SK-N-SH (cell line): Measurements from ENCODE around the gene ADGRL3. TPM values are rescaled to one million over a fixed set of nuclear protein-coding genes. Genes with fewer than 3 reads are reported as not detected.

Experiments used
- CTCF ChIA-PET: fragments of 300-600, 350-600 bp; formaldehyde crosslinking; extraction: SDS; loops from one replicate; lab custom pipeline; 2021; lab: Yijun Ruan, JAX
- POLR2A ChIA-PET: fragments of 350-600 bp; sonication (Branson Sonifier 250); formaldehyde crosslinking; extraction: SDS; loops from one replicate; lab custom pipeline; 2020; ENCODE audit warnings: antibody characterized with exemption, inconsistent platforms; lab: Yijun Ruan, JAX
- DNase-seq: peaks from one replicate; pipeline ENCODE4 v3.0.0; 2012
- H2AFZ ChIP-seq: fragments of 200-600 bp; sonication (generic); 2 replicates; pipeline ENCODE4 v1.8.1; 2016; ENCODE audit warnings: antibody characterized with exemption, mild to moderate bottlenecking, low read depth
- H3F3A ChIP-seq: fragments of 200-600 bp; sonication (generic); replicated peaks from 2 replicates; pipeline ENCODE3; 2016; ENCODE audit warnings: antibody characterized with exemption, mild to moderate bottlenecking; ENCODE audit not compliant: insufficient read depth
- H3K27ac ChIP-seq, 2 experiments: fragments of 200-500 bp in 1 of 2; fragments of 200-600 bp in 1 of 2; sonication (Bioruptor generic) in 1 of 2; sonication (generic), shearing (Covaris generic) in 1 of 2; 2 replicates each; pipeline versions ENCODE4 v1.5.1 to v1.6.1; 2014 to 2016; ENCODE audit warnings: low read depth in 2 of 2, inconsistent platforms in 1 of 2, low read length in 1 of 2, mild to moderate bottlenecking in 1 of 2, mixed read lengths in 1 of 2
- H3K27me3 ChIP-seq: fragments of 200-600 bp; sonication (generic), shearing (Covaris generic); 2 replicates; pipeline ENCODE4 v1.6.1; 2016; ENCODE audit warnings: mixed run types; ENCODE audit not compliant: insufficient read depth
- H3K36me3 ChIP-seq, 2 experiments: fragments of 200-500 bp in 1 of 2; fragments of 200-600 bp in 1 of 2; sonication (Bioruptor generic) in 1 of 2; sonication (generic) in 1 of 2; replicated peaks in 1 of 2; 2 replicates each; pipeline versions ENCODE3 to v1.5.1; 2014 to 2016; ENCODE audit warnings: low read length in 1 of 2, mild to moderate bottlenecking in 1 of 2; ENCODE audit not compliant: insufficient read depth in 2 of 2, control insufficient read depth in 1 of 2
- H3K4me1 ChIP-seq, 2 experiments: fragments of 200-500 bp in 1 of 2; fragments of 200-600 bp in 1 of 2; sonication (Bioruptor generic) in 1 of 2; sonication (generic), shearing (Covaris generic) in 1 of 2; 2 replicates each; pipeline versions ENCODE4 v1.5.1 to v1.6.1; 2014 to 2016; ENCODE audit warnings: low read depth in 1 of 2, low read length in 1 of 2, mixed run types in 1 of 2; ENCODE audit not compliant: insufficient read depth in 2 of 2, control insufficient read depth in 1 of 2
- H3K4me2 ChIP-seq: fragments of 200-600 bp; sonication (generic), shearing (Covaris generic); 2 replicates; pipeline ENCODE4 v1.6.1; 2017; ENCODE audit warnings: mixed run types
- H3K4me3 ChIP-seq, 2 experiments: fragments of 200-500 bp in 1 of 2; fragments of 200-600 bp in 1 of 2; sonication (Bioruptor generic) in 1 of 2; sonication (generic), shearing (Covaris generic) in 1 of 2; 2 replicates each; pipeline versions ENCODE4 v1.5.1 to v1.8.1; 2014 to 2016; ENCODE audit warnings: low read depth in 2 of 2, inconsistent platforms in 1 of 2, low read length in 1 of 2, mild to moderate bottlenecking in 1 of 2, mixed read lengths in 1 of 2, moderate library complexity in 1 of 2
- H3K79me2 ChIP-seq: fragments of 200-600 bp; sonication (generic); 2 replicates; pipeline ENCODE4 v1.8.1; 2017; ENCODE audit warnings: mild to moderate bottlenecking; ENCODE audit not compliant: insufficient read depth
- H3K9ac ChIP-seq: fragments of 200-600 bp; sonication (generic); 2 replicates; pipeline ENCODE4 v1.6.1; 2017; ENCODE audit warnings: mixed run types
- H3K9me2 ChIP-seq: fragments of 200-600 bp; sonication (generic); 2 replicates; pipeline ENCODE4 v1.6.1; 2017; ENCODE audit warnings: mixed run types
- H3K9me3 ChIP-seq: fragments of 200-600 bp; sonication (generic); 2 replicates; pipeline ENCODE4 v1.6.1; 2017; ENCODE audit warnings: mixed run types, mild to moderate bottlenecking, moderate library complexity
- H4K20me1 ChIP-seq: fragments of 200-600 bp; sonication (generic); 2 replicates; pipeline ENCODE4 v1.6.1; 2017; ENCODE audit warnings: mild to moderate bottlenecking, mixed run types; ENCODE audit not compliant: insufficient read depth
- EZH2phosphoT487 ChIP-seq: fragments of 200-600 bp; sonication (generic); IDR thresholded peaks from 2 replicates; pipeline ENCODE4 v1.6.1; 2017; ENCODE audit warnings: low read depth, mixed run types, mild to moderate bottlenecking, antibody characterized with exemption, moderate library complexity, borderline replicate concordance
- FOSL2 ChIP-seq: IDR thresholded peaks from 2 replicates; pipeline ENCODE4 v1.4.0; 2012; ENCODE audit warnings: low read depth, mild to moderate bottlenecking, moderate library complexity, borderline replicate concordance
- FOXJ3 ChIP-seq: sonication (generic); formaldehyde crosslinking; IDR thresholded peaks from 2 replicates; pipeline ENCODE4 v1.5.1; 2020; ENCODE audit warnings: mild to moderate bottlenecking, missing genetic modification reagents
- FOXM1 ChIP-seq: IDR thresholded peaks from 2 replicates; pipeline ENCODE4 v1.4.0; 2012; ENCODE audit warnings: low read depth, mild to moderate bottlenecking
- GABPA ChIP-seq: IDR thresholded peaks from 2 replicates; pipeline ENCODE4 v1.4.0; 2012; ENCODE audit warnings: low read depth, mild to moderate bottlenecking
- MEF2A ChIP-seq: IDR thresholded peaks from 2 replicates; pipeline ENCODE4 v1.4.0; 2012; ENCODE audit warnings: low read depth, borderline replicate concordance
- MXI1 ChIP-seq: IDR thresholded peaks from 2 replicates; pipeline ENCODE4 v1.6.1; 2012; ENCODE audit warnings: mild to moderate bottlenecking, low read depth, low read length, improper control_type of control experiment
- RFX5 ChIP-seq: IDR thresholded peaks from 2 replicates; pipeline ENCODE4 v1.6.1; 2012; ENCODE audit warnings: mild to moderate bottlenecking, improper control_type of control experiment, low read length
- RXRA ChIP-seq: IDR thresholded peaks from 2 replicates; pipeline ENCODE4 v1.4.0; 2012; ENCODE audit warnings: low read depth, mild to moderate bottlenecking, borderline replicate concordance
- SIN3A ChIP-seq: IDR thresholded peaks from 2 replicates; pipeline ENCODE4 v1.6.1; 2012; ENCODE audit warnings: low read depth, mild to moderate bottlenecking, low read length, moderate library complexity, borderline replicate concordance
- TAF1 ChIP-seq: IDR thresholded peaks from 2 replicates; pipeline ENCODE4 v1.6.1; 2012; ENCODE audit warnings: low read depth, mild to moderate bottlenecking, low read length, moderate library complexity, borderline replicate concordance
- YY1 ChIP-seq: IDR thresholded peaks from 2 replicates; pipeline ENCODE4 v1.4.0; 2012; ENCODE audit warnings: low read depth, mild to moderate bottlenecking
- WGBS: methylation state at CpG from one replicate; pipeline ENCODE4 v1.1.6; 2017; ENCODE audit warnings: low lambda C conversion rate; 5-methylcytosine and 5-hydroxymethylcytosine counted together
- polyA plus RNA-seq, 3 experiments: library from polyadenylated mRNA; depleted of rRNA; stranded (reverse); fragments of >200 nt; gene quantifications; 2 replicates each; pipeline ENCODE4 v1.2.3, GENCODE V29; 2012
- TF ChIP-seq, protein P1 (sequence below): IDR thresholded peaks from 2 replicates; pipeline ENCODE4 v1.4.0; 2012; ENCODE audit warnings: low read depth
- TF ChIP-seq, protein P2 (sequence below): fragments of 150-350 bp; IDR thresholded peaks from 2 replicates; pipeline ENCODE4 v1.6.1; 2017; ENCODE audit warnings: antibody characterized with exemption, low read length, low read depth, borderline replicate concordance
- TF ChIP-seq, protein P3 (sequence below): IDR thresholded peaks from 2 replicates; pipeline ENCODE4; 2012
- TF ChIP-seq, protein P4 (sequence below): IDR thresholded peaks from 2 replicates; pipeline ENCODE4 v1.6.1; 2012; ENCODE audit warnings: mild to moderate bottlenecking, low read depth, low read length, moderate library complexity
- TF ChIP-seq, protein P5 (sequence below): fragments of 150-350 bp; IDR thresholded peaks from 2 replicates; pipeline ENCODE4 v1.6.1; 2016; ENCODE audit warnings: mild to moderate bottlenecking, low read depth, low read length

Gene ADGRL3
- polyA plus RNA-seq, 1 of the 3 experiments (the other 2 are of a cell fraction) = 0.03 TPM

DNA sequence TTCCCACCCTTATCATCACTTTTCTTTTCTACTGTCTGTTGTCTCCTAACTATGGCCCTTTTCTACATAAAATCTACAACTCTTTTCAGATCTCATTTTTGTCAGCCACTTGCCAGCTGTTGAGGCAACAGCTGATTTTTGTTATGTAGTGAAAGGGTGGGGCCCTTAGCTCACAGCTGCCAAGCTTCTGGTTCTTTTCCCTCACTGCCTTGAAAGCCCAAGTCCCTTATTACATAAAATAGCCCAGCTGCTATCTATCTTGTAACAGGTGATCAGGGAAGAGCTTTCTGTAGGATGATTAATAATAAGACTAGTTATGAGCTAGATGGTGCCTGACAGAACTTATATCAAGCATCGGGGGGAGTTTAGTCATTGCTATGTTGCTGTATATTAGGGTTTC is 45.9 kb downstream of the ADGRL3 start:
- Histone ChIP-seq H3F3A (no peaks in the 10 kb centered on the region), H4K20me1 (no peaks in the 10 kb centered on the region), H3K9me3 (no peaks in the 10 kb centered on the region), H3K4me3 (no peak overlapping the region), H3K27ac (no peak overlapping the region), H3K27me3 (no peaks in the 10 kb centered on the region), H3K4me1 (no peaks in the 10 kb centered on the region), H2AFZ (no peak overlapping the region), H3K9me2 (no peaks in the 10 kb centered on the region), H3K9ac (no peak overlapping the region), H3K79me2 (no peaks in the 10 kb centered on the region), H3K36me3 (no peaks in the 10 kb centered on the region), H3K4me2 (no peak overlapping the region)
- ChIA-PET POLR2A (no interaction called here), CTCF (interaction anchor here (0.7 kb wide), 1 partner anchor 307 kb away, joined by 3 read pairs; no protein-coding TSS in a partner anchor)
- TF ChIP-seq, protein P1, sequence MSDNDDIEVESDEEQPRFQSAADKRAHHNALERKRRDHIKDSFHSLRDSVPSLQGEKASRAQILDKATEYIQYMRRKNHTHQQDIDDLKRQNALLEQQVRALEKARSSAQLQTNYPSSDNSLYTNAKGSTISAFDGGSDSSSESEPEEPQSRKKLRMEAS = no peak
- TF ChIP-seq GABPA (no peak), TAF1 (no peak), RXRA (no peak), MEF2A (no peak), EZH2phosphoT487 (no peak), FOXM1 (no peak), MXI1 (no peak), SIN3A (no peak), RFX5 (no peak), YY1 (no peak), FOXJ3 (CRISPR knock-in tag) (no peak), FOSL2 (no peak)
- TF ChIP-seq, protein P2, sequence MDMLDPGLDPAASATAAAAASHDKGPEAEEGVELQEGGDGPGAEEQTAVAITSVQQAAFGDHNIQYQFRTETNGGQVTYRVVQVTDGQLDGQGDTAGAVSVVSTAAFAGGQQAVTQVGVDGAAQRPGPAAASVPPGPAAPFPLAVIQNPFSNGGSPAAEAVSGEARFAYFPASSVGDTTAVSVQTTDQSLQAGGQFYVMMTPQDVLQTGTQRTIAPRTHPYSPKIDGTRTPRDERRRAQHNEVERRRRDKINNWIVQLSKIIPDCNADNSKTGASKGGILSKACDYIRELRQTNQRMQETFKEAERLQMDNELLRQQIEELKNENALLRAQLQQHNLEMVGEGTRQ = no peak
- TF ChIP-seq, protein P3, sequence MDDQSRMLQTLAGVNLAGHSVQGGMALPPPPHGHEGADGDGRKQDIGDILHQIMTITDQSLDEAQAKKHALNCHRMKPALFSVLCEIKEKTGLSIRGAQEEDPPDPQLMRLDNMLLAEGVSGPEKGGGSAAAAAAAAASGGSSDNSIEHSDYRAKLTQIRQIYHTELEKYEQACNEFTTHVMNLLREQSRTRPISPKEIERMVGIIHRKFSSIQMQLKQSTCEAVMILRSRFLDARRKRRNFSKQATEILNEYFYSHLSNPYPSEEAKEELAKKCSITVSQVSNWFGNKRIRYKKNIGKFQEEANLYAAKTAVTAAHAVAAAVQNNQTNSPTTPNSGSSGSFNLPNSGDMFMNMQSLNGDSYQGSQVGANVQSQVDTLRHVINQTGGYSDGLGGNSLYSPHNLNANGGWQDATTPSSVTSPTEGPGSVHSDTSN = no peak
- TF ChIP-seq, protein P4, sequence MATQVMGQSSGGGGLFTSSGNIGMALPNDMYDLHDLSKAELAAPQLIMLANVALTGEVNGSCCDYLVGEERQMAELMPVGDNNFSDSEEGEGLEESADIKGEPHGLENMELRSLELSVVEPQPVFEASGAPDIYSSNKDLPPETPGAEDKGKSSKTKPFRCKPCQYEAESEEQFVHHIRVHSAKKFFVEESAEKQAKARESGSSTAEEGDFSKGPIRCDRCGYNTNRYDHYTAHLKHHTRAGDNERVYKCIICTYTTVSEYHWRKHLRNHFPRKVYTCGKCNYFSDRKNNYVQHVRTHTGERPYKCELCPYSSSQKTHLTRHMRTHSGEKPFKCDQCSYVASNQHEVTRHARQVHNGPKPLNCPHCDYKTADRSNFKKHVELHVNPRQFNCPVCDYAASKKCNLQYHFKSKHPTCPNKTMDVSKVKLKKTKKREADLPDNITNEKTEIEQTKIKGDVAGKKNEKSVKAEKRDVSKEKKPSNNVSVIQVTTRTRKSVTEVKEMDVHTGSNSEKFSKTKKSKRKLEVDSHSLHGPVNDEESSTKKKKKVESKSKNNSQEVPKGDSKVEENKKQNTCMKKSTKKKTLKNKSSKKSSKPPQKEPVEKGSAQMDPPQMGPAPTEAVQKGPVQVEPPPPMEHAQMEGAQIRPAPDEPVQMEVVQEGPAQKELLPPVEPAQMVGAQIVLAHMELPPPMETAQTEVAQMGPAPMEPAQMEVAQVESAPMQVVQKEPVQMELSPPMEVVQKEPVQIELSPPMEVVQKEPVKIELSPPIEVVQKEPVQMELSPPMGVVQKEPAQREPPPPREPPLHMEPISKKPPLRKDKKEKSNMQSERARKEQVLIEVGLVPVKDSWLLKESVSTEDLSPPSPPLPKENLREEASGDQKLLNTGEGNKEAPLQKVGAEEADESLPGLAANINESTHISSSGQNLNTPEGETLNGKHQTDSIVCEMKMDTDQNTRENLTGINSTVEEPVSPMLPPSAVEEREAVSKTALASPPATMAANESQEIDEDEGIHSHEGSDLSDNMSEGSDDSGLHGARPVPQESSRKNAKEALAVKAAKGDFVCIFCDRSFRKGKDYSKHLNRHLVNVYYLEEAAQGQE = no peak
- TF ChIP-seq, protein P5, sequence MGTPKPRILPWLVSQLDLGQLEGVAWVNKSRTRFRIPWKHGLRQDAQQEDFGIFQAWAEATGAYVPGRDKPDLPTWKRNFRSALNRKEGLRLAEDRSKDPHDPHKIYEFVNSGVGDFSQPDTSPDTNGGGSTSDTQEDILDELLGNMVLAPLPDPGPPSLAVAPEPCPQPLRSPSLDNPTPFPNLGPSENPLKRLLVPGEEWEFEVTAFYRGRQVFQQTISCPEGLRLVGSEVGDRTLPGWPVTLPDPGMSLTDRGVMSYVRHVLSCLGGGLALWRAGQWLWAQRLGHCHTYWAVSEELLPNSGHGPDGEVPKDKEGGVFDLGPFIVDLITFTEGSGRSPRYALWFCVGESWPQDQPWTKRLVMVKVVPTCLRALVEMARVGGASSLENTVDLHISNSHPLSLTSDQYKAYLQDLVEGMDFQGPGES = no peak
- no peak for DNase-seq
- 45% methylated on average over 1 of the region's 1 CpG for WGBS
